ENCODE measurements around the gene PKLR. TPM values are rescaled to one million over a fixed set of nuclear protein-coding genes. Genes with fewer than 3 reads are reported as not detected.

Gene PKLR
- total and polyA plus RNA-seq, 2 of the 4 experiments (the other 2 are of a cell fraction): 0.03 TPM; not detected in 1

- Histone ChIP-seq H3K4me3 (ENCODE audit: insufficient read depth, low read depth, low read length) (no peak overlapping the region), H3K4me2 (ENCODE audit: low read depth, low read length) (no peak overlapping the region), H3K14ac (replicated peaks; ENCODE audit: low read depth, low read length) (no peak overlapping the region), H2BK5ac (ENCODE audit: low read depth, low read length, poor library complexity, severe bottlenecking) (no peak overlapping the region), H2AK9ac (replicated peaks; ENCODE audit: low read depth, low read length, poor library complexity) (no peak overlapping the region), H2BK120ac (ENCODE audit: low read depth, low read length) (no peak overlapping the region), H2AFZ (replicated peaks; ENCODE audit: low read length, poor library complexity) (no peak overlapping the region), H3K9ac (ENCODE audit: low read depth, low read length) (no peak overlapping the region), H3K36me3 (ENCODE audit: control insufficient read depth, insufficient read depth, low read length) (no peaks in the 10 kb centered on the region), H2BK20ac (ENCODE audit: low read depth, low read length) (no peak overlapping the region), H3K4me1 (ENCODE audit: control insufficient read depth, insufficient read depth, low read length) (peaks cover 1% of the 10 kb centered on the region; the same call in 1 of the 2 replicates), H4K91ac (ENCODE audit: insufficient read depth, low read depth, low read length) (no peak overlapping the region), H2BK15ac (ENCODE audit: low read depth, low read length) (no peak overlapping the region), H3K9me1 (ENCODE audit: insufficient read depth, low read length) (peaks cover 5% of the 10 kb centered on the region), H3K4ac (ENCODE audit: low read depth, low read length) (no peak overlapping the region), H2AK5ac (ENCODE audit: low read depth, low read length) (no peak overlapping the region), H3K56ac (ENCODE audit: extremely low read depth, insufficient read depth, low read length) (no peak overlapping the region), H3K27ac (ENCODE audit: insufficient read depth, low read length) (no peak overlapping the region), H4K8ac (ENCODE audit: low read depth in 2 of 2, low read length in 2 of 2) (no peak overlapping the region), H3K27me3 (ENCODE audit: control insufficient read depth, insufficient read depth, low read length) (no peaks in the 10 kb centered on the region), H4K20me1 (ENCODE audit: insufficient read depth, low read length) (no peaks in the 10 kb centered on the region; the same call in 1 of the 2 replicates), H4K5ac (ENCODE audit: low read depth, low read length) (no peak overlapping the region), H3K18ac (ENCODE audit: low read depth, low read length) (no peak overlapping the region), H3K23ac (ENCODE audit: low read depth, low read length) (no peak overlapping the region), H3K79me1 (ENCODE audit: low read depth in 1 of 2, low read length in 2 of 2) (peaks cover 0 to 9% of the 10 kb centered on the region in 2 experiments; a peak in 2 of 4 replicates), H3K9me3 (ENCODE audit: control insufficient read depth, insufficient read depth, low read length) (no peaks in the 10 kb centered on the region)
- ChIA-PET CTCF (no interaction called here), POLR2A (ENCODE audit: unreplicated experiment) (no interaction called here)
- in situ Hi-C loops (cut with MboI; ENCODE audit: low sequenced_read_pairs) (loop anchor here (5.0 kb wide), 1 partner anchor 38 kb away; no protein-coding TSS in a partner anchor), dilution Hi-C loops (cut with HindIII; ENCODE audit: low sequenced_read_pairs, unreplicated experiment) (no loop called here), intact Hi-C loops (cut with micrococcal nuclease) (loop anchor here (5.0 kb wide), 1 partner anchor 313 kb away; no protein-coding TSS in a partner anchor)
- ATAC-seq (ENCODE audit: low read depth) (no peak), DNase-seq (no peak)
- BruUV-seq (replicated peaks): no TSS peak
- WGBS, 2 experiments (ENCODE audit: extremely low coverage in 2 of 2, insufficient read length in 1 of 2): no CpG with 5 or more reads among the region's 2 CpGs
- no peak for TF ChIP-seq RFX5 (IDR thresholded peaks at IDR 0.05; ENCODE audit: low read depth, low read length)
- no peak for TF ChIP-seq RCOR1 (IDR thresholded peaks at IDR 0.05; ENCODE audit: insufficient replicate concordance, low read length)
- TF ChIP-seq NFE2L2 (IDR thresholded peaks at IDR 0.05; ENCODE audit: low read depth, low read length): no peak
- no peak for TF ChIP-seq CEBPB (IDR thresholded peaks at IDR 0.05; ENCODE audit: low read depth, low read length)
- no peak for TF ChIP-seq FOS (IDR thresholded peaks at IDR 0.05; ENCODE audit: low read depth, low read length)
- TF ChIP-seq SMC3 (IDR thresholded peaks at IDR 0.05; ENCODE audit: low read depth, low read length): no peak
- no peak for TF ChIP-seq RAD21 (IDR thresholded peaks at IDR 0.05; ENCODE audit: low read length)
- TF ChIP-seq BHLHE40 (IDR thresholded peaks at IDR 0.05; ENCODE audit: low read depth, low read length): no peak
These were observed 22.0 kb downstream of the PKLR start for GRCh38 chr1:155279268-155279667.
